PC-9 (cell line): ENCODE results near the gene MLF2. TPM values are rescaled to one million over a fixed set of nuclear protein-coding genes. Genes with fewer than 3 reads are reported as not detected.

ENCODE experiments used
- BruUV-seq: library from RNA; stranded (reverse); fragments of 400-500 nt; replicated peaks from 2 replicates; lab custom pipeline; 2021; lab: Mats Ljungman, UMichigan
- CTCF ChIA-PET: fragments of 300-600 bp; sonication (Branson Sonifier 250); formaldehyde crosslinking; loops from one replicate; lab custom pipeline; 2022; ENCODE audit warnings: antibody characterized with exemption; lab: Charles Lee
- POLR2A ChIA-PET: fragments of 300-600 bp; sonication (Branson Sonifier 250); formaldehyde crosslinking; loops from one replicate; lab custom pipeline; 2022; ENCODE audit warnings: antibody characterized with exemption; ENCODE audit not compliant: unreplicated experiment; lab: Charles Lee
- DNase-seq, 2 experiments: peaks; one replicate each; pipeline versions ENCODE4 v3.0.0 to v3.0.0-alpha.2; 2015 to 2022; ENCODE audit warnings: mixed read lengths in 1 of 2
- H2AFZ ChIP-seq: fragments of 200-600 bp; sonication (generic); 2 replicates; pipeline ENCODE4 v1.8.1; 2017; ENCODE audit warnings: antibody characterized with exemption
- H3F3A ChIP-seq: fragments of 200-600 bp; sonication (generic); 2 replicates; pipeline ENCODE4 v1.8.1; 2017; ENCODE audit warnings: antibody characterized with exemption, mild to moderate bottlenecking, low read depth; ENCODE audit not compliant: insufficient read depth
- H3K27ac ChIP-seq: fragments of 200-600 bp; sonication (generic); 2 replicates; pipeline ENCODE4 v1.6.1; 2016; ENCODE audit warnings: mixed run types
- H3K27me3 ChIP-seq: fragments of 200-600 bp; sonication (generic); 2 replicates; pipeline ENCODE4 v1.6.1; 2016; ENCODE audit warnings: low read depth, mixed run types; ENCODE audit not compliant: insufficient read depth
- H3K36me3 ChIP-seq: fragments of 200-600 bp; sonication (generic); 2 replicates; pipeline ENCODE4 v1.6.1; 2016; ENCODE audit warnings: low read depth, mixed run types
- H3K4me1 ChIP-seq: fragments of 200-600 bp; sonication (generic); replicated peaks from 2 replicates; pipeline ENCODE4 v1.6.1; 2016; ENCODE audit warnings: mixed run types; ENCODE audit not compliant: insufficient read depth
- H3K4me2 ChIP-seq: fragments of 200-600 bp; sonication (generic); 2 replicates; pipeline ENCODE4 v1.6.1; 2017; ENCODE audit warnings: mixed run types
- H3K4me3 ChIP-seq: fragments of 200-600 bp; sonication (generic); 2 replicates; pipeline ENCODE4 v1.6.1; 2016; ENCODE audit warnings: mixed run types
- H3K79me2 ChIP-seq: fragments of 200-600 bp; sonication (generic); 2 replicates; pipeline ENCODE4 v1.6.1; 2017; ENCODE audit warnings: low read depth, mixed run types
- H3K9me2 ChIP-seq: fragments of 200-600 bp; sonication (generic); 2 replicates; pipeline ENCODE4 v1.8.1; 2017; ENCODE audit warnings: mild to moderate bottlenecking; ENCODE audit not compliant: insufficient read depth
- H3K9me3 ChIP-seq: fragments of 200-600 bp; sonication (generic); 2 replicates; pipeline ENCODE4 v1.8.1; 2016; ENCODE audit warnings: low read depth; ENCODE audit not compliant: insufficient read depth
- H4K20me1 ChIP-seq: fragments of 200-600 bp; sonication (generic); 2 replicates; pipeline ENCODE4 v1.8.1; 2017; ENCODE audit not compliant: insufficient read depth
- CTCF ChIP-seq: fragments of 200-600 bp; sonication (generic); conservative IDR thresholded peaks from 2 replicates; pipeline ENCODE4 v1.6.1; 2017; ENCODE audit warnings: mixed run types, antibody characterized with exemption, mild to moderate bottlenecking, moderate library complexity
- EZH2 ChIP-seq: fragments of 200-600 bp; sonication (generic); IDR thresholded peaks from 2 replicates; pipeline ENCODE4 v1.8.0; 2017; ENCODE audit warnings: antibody characterized with exemption, low read depth
- intact Hi-C: fragments of 100-400 bp; cut with micrococcal nuclease; formaldehyde crosslinking; loops from one replicate; pipeline ENCODE4 v1.10.0; 2022; ENCODE audit not compliant: unreplicated experiment
- total RNA-seq: library from RNA; stranded (reverse); gene quantifications from 2 replicates; pipeline ENCODE4 v1.2.3, GENCODE V29; 2021

Gene MLF2
- total RNA-seq, 1 experiment from 2014 or later, result 379 TPM

GRCh38 chr12:6770600-6770999 lies 17.7 kb upstream of the MLF2 start:
- no peak overlapping the region for H2AFZ ChIP-seq
- POLR2A ChIA-PET, result interaction anchor here (0.6 to 0.8 kb wide), 2 partner anchors 18 to 337 kb away, joined by 3 read pairs; partner anchors contain the start of gene MLF2
- H3K79me2 ChIP-seq, result peaks cover 25% of the 10 kb centered on the region
- peaks cover 33% of the 10 kb centered on the region for H3F3A ChIP-seq
- DNase-seq, result no peak
- intact Hi-C loops, result no loop called here
- peaks cover 19% of the 10 kb centered on the region for H4K20me1 ChIP-seq
- H3K4me3 ChIP-seq, result no peak overlapping the region
- H3K27me3 ChIP-seq, result no peaks in the 10 kb centered on the region
- peaks cover 16% of the 10 kb centered on the region for H3K4me1 ChIP-seq
- no peaks in the 10 kb centered on the region for H3K36me3 ChIP-seq
- no peaks in the 10 kb centered on the region for H3K9me3 ChIP-seq
- CTCF ChIA-PET, result interaction anchor here (1.8 kb wide), 1 partner anchor 18 kb away, joined by 5 read pairs; the partner anchor contains the start of gene MLF2
- no peak for TF ChIP-seq CTCF
- TF ChIP-seq EZH2, result no peak
- no TSS peak for BruUV-seq
- no peak overlapping the region for H3K4me2 ChIP-seq
- H3K27ac ChIP-seq, result no peak overlapping the region
- H3K9me2 ChIP-seq, result no peaks in the 10 kb centered on the region

GRCh38 chr12:6770094-6770493 lies 17.2 kb upstream of the MLF2 start:
- POLR2A ChIA-PET, result interaction anchor here (0.6 kb wide), 1 partner anchor 338 kb away, joined by 3 read pairs; no protein-coding TSS in a partner anchor
- H3K36me3 ChIP-seq, result no peaks in the 10 kb centered on the region
- peaks cover 38% of the 10 kb centered on the region for H3F3A ChIP-seq
- no peak overlapping the region for H3K4me2 ChIP-seq
- no peaks in the 10 kb centered on the region for H3K9me3 ChIP-seq
- TF ChIP-seq CTCF (no peak), EZH2 (no peak)
- H3K4me1 ChIP-seq, result peaks cover 21% of the 10 kb centered on the region
- no peak overlapping the region for H2AFZ ChIP-seq
- DNase-seq, result no peak
- BruUV-seq, result TSS peak; percentile 13
- no peaks in the 10 kb centered on the region for H3K9me2 ChIP-seq
- intact Hi-C loops, result no loop called here
- CTCF ChIA-PET, result no interaction called here
- H3K27ac ChIP-seq, result no peak overlapping the region
- H4K20me1 ChIP-seq, result peaks cover 19% of the 10 kb centered on the region
- no peak overlapping the region for H3K4me3 ChIP-seq
- no peaks in the 10 kb centered on the region for H3K27me3 ChIP-seq
- H3K79me2 ChIP-seq, result peaks cover 25% of the 10 kb centered on the region

GRCh38 chr12:6769666-6770065 lies 16.7 kb upstream of the MLF2 start:
- Histone ChIP-seq H3F3A (peaks cover 42% of the 10 kb centered on the region), H4K20me1 (peaks cover 19% of the 10 kb centered on the region), H3K79me2 (peaks cover 25% of the 10 kb centered on the region), H3K36me3 (no peaks in the 10 kb centered on the region), H3K27ac (no peak overlapping the region), H3K4me1 (peaks cover 26% of the 10 kb centered on the region), H2AFZ (no peak overlapping the region), H3K4me2 (no peak overlapping the region), H3K4me3 (no peak overlapping the region), H3K27me3 (no peaks in the 10 kb centered on the region), H3K9me2 (no peaks in the 10 kb centered on the region), H3K9me3 (no peaks in the 10 kb centered on the region)
- ChIA-PET CTCF (interaction anchor here (1.0 kb wide), 1 partner anchor 18 kb away, joined by 3 read pairs; no protein-coding TSS in a partner anchor), POLR2A (interaction anchor here (0.6 kb wide), 1 partner anchor 338 kb away, joined by 3 read pairs; no protein-coding TSS in a partner anchor)
- TF ChIP-seq CTCF (no peak), EZH2 (no peak)
- intact Hi-C loops, result no loop called here
- DNase-seq, result no peak
- BruUV-seq, result no TSS peak
